ENCODE results near the gene PEX16.

Gene PEX16

DNA sequence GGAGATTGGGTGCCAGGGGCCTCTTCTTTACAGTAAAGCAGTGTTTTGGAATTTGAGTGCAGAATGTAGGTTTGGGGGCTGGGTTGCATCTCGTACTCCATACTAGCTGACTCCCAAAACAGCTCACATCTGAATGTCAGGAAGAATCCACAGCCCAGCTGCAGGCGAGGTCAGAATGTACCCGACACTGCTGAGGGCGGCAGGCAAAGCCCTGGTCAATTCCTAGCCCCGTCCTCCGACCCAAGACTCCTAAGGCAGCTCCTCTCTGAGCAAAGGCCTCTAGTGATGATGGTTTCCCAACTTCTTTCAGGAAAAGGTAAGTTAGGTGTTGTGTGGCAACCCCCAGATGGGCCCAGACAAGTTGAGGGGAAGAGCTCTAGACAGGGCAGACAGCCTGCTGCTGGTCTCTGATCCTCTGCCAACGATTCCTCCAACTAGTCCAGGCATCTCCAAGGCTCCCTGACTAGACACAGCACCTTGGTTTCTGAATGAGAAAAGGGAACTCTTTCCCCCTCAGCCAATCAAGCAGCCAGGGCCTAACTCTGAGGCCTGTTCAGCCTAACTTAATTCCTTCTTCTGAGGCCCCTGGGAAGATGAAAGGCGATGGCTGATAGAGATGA is 13.4 kb upstream of the PEX16 start:
- no peak for DNase-seq

DNA sequence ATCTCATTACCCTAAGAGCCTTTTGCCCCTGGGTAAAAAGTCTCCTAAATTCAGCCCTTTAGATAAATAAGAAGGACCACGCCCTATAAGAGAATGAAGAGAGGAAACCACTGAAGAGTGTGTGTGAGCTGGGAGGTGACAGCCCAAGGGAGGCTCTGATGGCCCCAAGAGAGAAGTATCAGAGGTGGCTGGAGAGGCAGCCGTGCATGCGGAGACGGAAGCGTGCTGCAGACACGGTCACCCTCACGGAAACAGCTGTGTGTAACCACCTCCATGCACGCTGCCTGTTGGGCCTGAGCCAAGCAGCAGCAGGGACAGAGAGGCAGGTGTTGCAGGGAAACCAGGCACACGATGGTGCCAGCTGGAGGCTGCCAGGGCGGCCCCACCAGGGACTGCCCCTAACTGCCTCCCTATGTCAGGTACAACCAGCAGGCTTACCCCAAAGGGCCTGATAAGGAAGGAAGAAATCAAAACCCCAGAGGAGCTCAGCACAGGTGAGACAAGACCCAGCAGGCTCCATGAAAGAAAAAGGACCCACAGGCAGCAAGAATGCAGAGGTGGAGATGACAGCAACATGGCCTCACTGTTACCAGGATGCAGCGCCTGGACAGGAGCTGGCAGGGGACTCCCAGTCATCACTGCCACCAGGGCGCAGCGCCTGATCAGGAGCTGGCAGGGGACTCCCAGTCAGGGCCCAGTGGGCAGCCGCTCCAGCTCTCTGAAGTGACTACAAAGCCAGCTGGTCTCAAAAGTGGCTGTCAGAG is 12.5 kb upstream of the PEX16 start:
- DNase-seq = no peak

DNA sequence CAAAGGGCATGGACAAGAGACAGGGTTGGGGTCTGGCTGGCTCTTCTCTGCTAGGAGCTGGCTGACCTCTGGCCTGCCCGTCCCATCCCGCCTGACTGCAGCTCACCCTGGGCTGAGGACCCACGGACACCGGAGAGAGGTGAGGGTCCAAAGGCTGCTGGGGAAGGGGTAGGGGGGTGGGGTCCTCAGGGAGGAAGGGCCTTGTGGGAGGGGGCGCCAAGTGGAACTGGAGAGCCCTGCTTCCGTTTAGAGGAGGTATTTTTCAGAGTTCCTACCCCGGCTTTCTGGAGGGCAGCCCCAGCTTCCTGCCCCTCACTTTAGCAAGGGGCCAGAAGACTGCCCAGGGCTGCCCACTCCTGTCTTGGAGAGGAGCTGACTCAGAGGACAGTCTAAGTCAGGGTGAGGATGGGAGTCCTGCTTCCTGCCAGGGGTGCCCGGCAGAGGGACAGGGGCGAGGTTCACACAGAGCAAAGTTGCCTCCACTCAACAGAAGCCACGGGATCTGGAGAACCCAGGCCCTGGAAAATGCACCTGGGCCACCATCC is 11.9 kb upstream of the PEX16 start:
- DNase-seq = no peak

DNA sequence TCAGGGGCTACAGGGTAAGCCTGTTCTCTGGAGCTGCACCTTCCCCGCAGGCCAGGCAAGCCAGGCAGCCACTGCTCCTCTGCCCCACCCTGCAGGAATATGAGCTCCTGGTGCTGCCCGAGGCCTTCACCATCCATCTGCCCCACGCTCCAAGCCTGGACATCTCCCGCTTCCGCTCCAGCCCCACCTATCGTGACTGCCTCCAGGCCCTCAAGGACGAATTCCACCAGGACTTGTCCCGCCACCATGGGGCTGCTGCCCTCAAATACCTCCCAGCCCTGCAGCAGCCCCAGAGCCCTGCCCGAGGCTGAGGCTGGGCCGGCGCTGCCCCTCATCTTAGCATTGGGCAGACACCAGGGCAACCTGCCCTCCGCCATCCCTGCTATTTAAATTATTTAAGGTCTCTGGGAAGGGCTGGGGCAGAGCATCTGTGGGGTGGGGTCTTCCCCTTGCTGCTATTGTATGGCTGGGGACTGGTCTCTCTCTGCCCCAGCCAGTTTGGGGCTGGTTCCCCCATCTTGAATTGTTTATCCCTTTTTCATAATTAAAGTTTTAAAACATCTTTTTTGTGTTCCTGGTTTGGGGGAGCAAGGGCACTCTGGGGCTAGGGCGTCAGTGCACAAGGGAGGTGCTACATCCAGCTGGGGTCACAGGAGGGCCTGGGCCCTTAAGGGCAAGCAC is 11.0 kb upstream of the PEX16 start:
- no peak for DNase-seq

DNA sequence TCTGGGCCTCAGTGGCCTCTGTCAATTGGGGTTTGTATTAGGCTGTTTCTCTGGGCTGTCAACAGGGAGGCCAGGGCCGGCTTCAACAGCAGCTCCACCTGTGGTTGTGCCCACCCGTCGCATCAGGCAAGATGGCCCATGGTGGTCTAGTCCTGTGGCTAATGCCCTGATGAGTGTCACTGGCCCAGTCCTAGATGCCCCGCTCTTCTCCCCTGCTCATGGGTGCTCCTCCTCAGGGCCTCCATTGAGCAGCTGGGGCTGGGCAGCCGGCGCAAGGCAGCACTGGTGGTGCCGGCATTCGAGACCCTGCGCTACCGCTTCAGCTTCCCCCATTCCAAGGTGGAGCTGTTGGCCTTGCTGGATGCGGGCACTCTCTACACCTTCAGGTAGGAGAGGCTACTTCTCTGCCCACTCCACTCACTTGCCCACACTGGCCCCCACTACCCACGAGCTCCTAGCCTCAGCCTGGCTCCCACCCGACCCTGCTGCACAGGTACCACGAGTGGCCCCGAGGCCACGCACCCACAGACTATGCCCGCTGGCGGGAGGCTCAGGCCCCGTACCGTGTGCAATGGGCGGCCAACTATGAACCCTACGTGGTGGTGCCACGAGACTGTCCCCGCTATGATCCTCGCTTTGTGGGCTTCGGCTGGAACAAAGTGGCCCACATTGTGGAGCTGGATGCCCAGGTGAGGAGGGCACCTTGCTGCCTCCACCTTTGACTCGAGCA is 10.2 kb upstream of the PEX16 start:
- no peak for DNase-seq

DNA sequence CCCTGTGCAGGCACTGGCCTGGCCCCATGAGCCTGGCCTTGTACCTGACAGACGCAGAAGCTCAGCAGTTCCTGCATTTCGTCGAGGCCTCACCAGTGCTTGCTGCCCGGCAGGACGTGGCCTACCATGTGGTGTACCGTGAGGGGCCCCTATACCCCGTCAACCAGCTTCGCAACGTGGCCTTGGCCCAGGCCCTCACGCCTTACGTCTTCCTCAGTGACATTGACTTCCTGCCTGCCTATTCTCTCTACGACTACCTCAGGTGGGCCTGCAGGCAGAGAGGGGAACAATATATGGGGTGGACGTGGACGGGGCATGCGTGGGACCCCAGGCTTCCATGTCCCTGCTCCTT is 9.6 kb upstream of the PEX16 start:
- DNase-seq = no peak

DNA sequence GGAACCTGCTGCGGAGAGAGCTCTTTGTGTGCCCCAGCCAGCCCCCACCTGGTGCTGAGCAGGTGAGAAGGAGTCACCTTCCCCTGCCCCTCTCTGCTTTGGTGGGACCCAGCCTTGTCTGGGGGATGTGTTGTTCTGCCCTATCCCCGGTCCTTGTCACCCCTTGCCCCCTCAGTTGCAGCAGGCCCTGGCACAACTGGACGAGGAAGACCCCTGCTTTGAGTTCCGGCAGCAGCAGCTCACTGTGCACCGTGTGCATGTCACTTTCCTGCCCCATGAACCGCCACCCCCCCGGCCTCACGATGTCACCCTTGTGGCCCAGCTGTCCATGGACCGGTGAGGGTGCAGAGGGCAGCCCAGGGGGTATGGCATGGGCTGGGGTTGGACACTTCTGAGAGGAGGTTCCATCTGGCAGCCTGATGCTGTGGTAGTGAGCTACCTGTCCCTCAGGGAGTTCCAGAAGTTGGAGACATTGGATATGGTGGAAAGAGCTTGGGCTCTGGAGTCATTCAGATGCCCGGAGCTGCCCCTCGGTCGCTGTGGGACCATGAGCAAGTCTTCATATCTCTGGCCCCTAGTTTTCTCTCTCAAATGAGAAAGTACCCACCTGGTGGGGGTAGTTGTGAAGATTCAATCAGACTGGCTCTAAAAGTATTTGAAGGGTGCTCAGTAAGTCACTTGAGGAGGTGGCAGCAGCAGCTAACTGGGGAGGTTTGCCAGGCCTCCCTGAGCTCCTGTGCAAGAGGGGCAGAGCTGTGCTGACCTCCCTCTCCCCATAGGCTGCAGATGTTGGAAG is 9.1 kb upstream of the PEX16 start:
- DNase-seq = no peak

DNA sequence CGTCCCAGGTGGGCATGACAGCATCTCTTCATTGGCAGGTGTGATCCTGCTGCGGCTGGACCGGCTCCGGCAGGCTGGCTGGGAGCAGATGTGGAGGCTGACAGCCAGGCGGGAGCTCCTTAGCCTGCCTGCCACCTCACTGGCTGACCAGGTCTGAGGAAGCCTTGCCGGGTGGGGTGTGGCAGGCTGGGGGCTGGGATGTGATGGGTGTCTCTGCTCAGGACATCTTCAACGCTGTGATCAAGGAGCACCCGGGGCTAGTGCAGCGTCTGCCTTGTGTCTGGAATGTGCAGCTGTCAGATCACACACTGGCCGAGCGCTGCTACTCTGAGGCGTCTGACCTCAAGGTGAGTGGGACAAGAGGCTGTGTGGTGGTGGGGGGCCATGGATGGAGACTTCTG is 8.3 kb upstream of the PEX16 start:
- no peak for DNase-seq

DNA sequence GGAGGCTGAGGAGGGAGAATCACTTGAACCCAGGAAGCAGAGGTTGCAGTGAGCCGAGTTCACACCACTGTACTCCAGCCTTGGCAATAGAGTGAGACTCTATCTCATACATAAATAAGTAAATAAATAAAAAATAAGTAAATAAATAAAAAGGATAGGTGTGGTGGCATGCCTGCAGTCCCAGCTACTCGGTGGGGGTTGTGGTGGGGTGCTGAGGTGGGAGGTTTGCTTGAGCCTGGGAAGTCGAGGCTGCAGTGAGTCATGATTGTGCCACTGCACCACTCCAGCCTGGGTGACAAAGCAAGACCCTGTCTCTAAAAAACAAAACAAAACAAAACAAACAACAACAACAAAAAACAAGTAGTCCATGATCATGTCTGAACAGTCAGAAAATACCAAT is 7.9 kb upstream of the PEX16 start:
- no peak for DNase-seq

DNA sequence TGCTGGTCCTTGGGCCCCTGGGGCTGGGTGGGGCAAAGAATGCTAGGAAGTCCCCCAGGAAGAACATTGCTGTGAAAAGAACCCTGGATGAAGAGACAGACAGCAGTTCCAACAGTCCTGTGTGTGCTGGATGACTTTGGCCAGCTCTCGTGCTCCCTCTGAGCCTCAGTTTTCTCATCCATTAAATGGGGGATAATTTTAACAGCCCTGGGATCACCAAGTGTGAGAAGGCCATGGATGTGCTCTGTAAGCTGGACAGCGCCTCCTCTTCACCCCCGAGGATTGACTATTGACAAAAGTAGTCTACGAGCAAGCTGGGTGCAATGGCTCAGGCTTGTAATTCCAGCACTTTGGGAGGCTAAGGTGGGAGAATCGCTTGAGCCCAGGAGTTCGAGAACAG is 7.2 kb upstream of the PEX16 start:
- DNase-seq = no peak

DNA sequence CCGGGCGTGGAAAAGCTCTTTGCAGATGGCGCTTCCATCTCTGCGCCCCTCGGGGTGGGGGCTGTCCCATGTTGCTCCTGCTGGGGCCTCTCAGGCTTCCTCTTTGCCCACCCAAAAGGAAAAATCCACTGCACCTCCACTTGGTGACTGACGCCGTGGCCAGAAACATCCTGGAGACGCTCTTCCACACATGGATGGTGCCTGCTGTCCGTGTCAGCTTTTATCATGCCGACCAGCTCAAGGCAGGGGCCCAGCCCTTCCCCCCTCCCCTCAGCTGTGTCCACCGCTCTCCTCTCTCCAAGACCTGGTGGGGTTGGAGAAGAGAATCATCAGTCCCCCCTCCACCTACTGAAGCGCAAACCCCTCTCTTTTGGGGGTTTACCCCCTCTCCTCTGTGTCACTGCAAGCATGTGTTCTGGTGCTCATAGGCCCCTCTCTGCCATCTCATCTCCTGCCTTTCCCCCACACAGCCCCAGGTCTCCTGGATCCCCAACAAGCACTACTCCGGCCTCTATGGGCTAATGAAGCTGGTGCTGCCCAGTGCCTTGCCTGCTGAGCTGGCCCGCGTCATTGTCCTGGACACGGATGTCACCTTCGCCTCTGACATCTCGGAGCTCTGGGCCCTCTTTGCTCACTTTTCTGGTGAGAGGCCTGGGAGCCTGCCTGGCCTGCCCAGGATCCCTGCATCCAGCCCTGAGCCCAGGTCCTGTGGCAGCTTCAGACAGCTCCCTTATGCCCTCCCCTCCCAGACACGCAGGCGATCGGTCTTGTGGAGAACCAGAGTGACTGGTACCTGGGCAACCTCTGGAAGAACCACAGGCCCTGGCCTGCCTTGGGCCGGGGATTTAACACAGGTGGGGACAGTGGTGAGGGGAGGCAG is 6.6 kb upstream of the PEX16 start:
- no peak for DNase-seq

DNA sequence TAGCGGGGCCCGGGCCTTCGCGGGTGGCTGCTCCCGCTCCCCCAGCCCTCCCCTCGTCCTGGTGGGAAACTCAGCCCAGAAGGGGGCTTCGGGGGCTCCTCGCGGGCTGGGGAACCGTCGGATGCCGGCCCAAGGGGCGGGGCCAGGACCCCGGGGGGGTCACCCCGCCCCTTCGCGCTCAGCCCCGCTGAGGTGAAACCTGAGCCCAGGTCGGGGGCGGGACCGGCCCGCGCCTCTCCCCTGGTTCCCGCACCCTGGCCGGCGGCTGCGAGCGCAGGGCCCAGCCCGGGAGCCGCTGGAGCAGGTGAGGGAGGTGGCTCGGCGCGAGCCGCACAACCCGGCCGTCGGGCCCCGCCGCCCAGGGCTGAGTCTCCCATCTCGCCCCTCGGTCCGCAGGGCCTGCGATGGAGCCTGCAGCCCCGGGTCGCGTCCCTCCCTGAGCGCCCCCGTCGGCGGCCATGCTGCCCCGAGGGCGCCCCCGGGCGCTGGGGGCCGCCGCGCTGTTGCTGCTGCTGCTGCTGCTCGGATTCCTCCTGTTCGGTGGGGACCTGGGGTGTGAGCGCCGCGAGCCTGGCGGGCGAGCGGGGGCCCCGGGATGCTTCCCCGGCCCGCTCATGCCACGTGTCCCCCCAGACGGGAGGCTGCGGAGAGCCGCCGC is 4.9 kb upstream of the PEX16 start, which contains the start of gene LARGE2:
TSS of gene LARGE2 (plus strand) at position 232 of the 658 bp plus-strand sequence. CDS start at position 459, 227 bp downstream.
- no peak for DNase-seq

DNA sequence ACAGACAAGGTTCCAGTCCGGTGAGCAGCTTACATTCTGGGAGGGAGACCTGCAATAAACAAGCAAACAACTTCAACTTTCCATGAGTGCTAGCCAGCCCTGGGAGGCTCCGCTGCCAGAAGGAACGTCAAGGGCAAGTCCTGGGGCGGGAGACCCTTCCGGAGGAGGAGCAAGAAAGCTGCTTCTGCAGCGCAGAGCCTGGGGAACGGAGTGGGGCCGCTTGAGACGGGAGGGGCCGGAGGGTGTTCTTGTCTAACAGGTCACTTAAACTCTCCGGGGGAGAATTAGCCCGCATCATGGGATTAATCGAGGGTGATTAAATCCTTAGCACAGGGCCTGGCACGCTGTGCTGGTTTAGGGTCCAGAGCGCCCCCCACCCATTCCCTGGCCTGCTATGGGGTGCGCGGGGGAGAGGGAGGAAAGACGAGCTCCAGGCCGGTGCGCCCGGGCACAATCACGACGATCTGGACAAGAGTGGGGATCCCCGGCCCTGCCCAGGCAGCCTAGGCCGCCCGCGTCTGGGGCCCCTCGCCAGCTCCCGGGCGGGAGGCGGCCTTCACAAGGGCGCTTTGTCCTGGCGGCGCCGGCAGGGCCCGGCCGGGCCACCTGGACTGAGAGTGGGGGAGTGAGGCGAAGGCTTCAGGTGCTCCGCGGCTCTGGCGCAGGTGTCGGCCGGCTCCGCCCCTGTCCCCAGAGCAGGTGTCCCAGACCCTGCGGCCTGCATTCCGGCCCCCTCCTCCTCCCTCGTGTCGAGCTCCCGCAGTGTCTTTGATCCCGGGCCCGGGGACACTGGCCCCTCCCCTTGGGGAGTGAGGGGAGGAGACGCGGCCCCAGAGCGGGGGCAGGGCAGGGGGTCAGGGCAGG is 4.1 kb upstream of the PEX16 start:
- DNase-seq = no peak

DNA sequence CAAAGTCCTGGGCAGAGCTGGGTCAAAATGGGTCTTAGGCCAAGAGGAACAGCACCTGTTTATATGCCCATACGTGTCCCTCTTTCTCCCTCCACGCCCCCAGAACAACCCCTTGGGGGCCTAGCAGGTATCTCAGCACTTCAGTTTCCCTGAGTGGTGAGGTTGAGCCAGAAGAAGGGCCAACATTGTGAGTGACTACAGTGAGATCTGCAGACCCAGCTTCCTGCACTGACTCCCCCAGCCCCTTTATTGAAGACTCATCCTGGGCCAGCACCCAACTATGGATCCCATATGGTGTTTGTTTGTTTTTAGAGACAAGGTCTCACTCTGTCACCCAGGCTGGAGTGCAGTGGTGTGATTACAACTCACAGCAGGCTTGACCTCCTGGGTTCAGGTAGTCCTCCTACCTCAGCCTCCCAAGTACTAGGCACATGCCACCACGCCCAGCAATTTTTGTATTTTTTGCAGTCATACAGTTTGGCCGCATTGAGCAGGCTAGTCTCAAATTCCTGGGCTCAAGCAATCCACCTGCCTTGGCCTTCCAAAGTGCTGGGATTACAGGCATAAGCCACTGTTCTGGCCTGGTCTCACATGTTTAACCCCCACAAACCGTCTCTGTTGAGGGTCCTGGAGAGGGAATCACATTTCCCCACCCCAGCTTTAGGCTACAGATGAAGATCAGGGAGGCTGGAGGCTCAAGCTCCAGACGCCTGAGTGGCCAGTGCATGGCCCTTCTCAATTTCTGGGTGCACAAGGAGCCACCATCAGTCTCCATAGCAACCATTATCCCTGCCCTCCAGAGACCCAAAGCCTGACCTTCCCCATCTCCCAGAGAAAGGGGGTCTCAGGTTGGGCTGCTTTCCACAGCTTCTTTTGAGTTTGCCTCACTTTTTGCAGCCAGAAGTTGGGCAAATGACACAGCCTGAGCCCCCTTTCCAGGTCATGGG is 3.1 kb upstream of the PEX16 start:
- DNase-seq = no peak

DNA sequence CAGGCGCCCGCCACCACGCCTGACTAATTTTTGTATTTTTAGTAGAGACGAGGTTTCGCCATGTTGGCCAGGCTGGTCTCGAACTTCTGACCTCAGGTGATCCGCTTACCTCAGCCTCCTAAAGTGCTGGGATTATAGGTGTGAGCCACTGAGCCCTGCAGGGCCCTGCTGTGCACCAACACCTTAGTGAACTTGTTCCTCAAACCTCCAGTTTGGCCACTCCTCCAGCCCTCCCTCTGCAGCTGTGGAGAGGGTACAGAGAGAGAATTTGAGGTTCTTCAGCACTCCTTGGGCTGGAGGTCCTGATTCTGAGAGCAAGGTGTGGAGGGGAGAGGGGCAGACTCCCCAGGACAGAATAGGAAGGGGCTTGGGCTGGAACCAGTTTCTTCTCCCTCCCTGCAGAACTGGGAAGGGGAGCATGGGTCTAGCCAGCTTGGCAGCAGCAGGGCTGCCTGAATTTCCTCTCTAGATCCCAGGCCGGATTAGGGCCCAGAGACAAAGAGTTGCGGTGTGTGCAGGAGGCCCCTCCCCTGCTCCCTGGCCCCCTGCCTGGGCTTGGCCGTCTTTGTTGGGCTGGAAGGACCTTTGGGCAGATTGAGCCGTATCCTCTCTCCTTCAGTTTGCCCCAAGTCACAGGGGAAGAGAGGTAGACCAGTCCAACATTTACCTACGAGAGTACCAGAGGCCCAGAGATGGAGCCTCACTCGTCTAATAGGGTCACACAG is 2.3 kb upstream of the PEX16 start:
- no peak for DNase-seq

DNA sequence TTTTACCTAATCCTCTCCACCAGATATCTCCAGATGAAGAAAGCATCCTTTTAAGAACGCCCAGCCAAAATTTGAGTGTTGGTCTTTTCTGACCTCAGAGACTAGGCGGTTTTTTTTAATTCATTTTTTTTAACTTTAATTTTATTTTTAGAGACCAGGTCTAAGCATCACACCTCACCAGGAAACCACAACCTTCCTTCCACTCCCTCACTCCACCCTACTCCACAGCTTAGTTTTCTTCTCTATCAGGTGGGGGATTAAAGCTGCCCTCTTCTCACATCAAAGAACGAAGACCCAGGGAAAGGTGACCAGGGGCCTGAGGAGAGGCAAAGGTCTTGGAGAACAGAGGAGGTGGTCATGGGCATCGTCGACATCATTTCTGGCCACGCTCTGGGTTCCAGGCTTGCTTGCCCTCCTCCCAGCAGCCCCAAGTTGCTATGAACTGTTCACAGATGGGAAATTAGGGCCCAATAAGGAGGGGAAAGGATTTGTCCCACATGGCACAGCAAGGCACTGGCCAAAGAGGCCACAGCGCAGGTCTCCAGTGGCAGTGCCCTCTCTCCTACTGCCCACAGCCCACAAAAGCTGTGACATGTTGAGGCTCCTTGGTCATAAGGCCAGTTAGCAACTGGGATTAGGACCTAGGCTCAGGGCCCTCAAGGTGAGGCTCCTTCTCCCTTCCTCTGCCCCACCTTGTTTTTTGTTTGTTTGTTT is 1.4 kb upstream of the PEX16 start:
- no peak for DNase-seq

DNA sequence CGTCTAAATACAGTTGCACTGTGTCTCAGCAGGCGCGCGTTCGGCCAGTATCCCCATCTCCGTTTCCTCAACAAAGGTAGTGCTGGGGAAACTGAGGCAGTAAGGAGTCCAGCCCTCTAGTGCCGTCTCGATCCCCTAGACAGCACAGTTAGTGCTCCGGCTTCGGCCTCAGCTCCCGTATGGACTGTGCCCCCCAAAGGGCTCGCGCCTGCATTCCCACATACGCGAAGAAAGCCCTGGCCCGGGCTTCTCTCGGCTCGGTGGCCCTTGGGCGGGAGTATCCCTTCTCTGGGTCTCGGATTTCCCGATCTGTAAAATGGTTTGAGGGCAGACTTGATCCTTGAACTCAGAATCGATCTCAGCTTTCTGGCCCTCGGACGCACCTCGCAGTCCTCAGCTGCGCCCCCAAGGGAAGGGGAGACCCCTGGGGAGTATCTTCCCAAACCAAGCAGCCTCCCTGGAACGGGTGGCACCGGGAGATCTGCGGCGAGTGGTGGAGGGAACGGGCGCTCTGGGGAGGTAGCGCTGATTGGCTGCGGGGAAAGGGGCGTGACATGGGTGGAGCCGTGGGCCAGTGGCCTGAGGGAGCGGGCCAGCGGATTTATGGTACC is 759 bp upstream of the PEX16 start:
- peak; percentile 32 for DNase-seq

All from activated CD4-positive, alpha-beta T cell treated with anti-CD3 and anti-CD28 coated beads for 1 hour (primary cell).